OCI-LY3 (cell line): ENCODE data around the gene CDKN1C.

Source experiments
- CTCF ChIP-seq: fragments of 200-600, 300-600 bp; sonication (generic); IDR thresholded peaks from 2 replicates; pipeline ENCODE4 v1.5.1; 2014; ENCODE audit warnings: antibody characterized with exemption, low read length, low read depth
- EZH2phosphoT487 ChIP-seq: fragments of 200-600 bp; shearing (Covaris generic); IDR thresholded peaks from 2 replicates; pipeline ENCODE4 v1.6.1; 2018; ENCODE audit warnings: antibody characterized with exemption, mixed run types, low read depth

GRCh38 chr11:2857918-2858317 lies 27.7 kb downstream of the CDKN1C start:
- TF ChIP-seq CTCF (no peak), EZH2phosphoT487 (no peak)
